ENCODE data around the gene GIT1.

GIT1 gene

DNA sequence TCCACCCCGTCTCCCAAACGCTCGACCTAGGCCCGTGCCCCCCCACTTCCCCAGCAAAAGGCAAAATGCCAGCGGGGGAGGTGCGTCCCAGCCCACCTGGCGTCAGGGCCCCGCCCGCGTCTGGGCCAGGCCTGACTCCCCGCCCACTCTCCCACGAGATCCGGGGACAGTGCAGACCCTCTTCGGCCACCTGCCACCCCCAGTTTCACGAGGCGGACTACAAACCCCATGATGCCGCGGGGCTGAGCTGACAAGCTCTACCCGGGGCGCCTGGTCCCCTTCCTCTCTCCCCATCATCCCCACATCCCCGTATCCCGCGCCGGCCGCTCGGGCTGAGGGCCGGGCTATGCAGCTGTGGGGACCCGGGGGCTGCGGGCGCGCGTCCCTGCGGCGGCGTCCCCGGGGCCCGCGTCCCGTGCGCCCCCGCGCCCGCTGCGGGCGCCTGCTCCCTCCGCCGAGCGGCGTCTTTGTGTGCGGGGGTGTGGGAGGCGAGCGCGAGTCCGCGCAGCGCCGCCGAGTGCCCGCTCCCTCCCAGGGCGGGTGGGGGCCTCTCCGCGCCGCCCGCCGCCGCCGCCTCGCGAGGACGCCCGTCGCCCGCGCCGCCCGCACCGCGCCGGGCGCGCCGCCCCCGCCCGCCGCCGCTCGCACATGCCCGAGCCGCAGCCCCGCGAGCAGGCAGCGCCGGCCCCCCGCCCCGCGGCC, 3.6 kb upstream of the GIT1 start, which contains the start of gene ANKRD13B:
ANKRD13B (plus strand) TSS at position 283 of the 702 bp plus-strand sequence. CDS start 490 bp downstream, outside the sequence.
- Histone ChIP-seq H3K36me3 (ENCODE audit: low read length) (no peaks in the 10 kb centered on the region), H3K4me2 (ENCODE audit: low read depth, low read length, poor library complexity, severe bottlenecking) (peak within 1 kb of the TSS; percentile 93), H3K27ac (ENCODE audit: low read depth, low read length) (peak within 1 kb of the TSS; percentile 78), H3K79me2 (ENCODE audit: insufficient read depth, low read length) (peaks cover 10% of the 10 kb centered on the region), H3K9me2 (replicated peaks; ENCODE audit: insufficient read depth, low read length) (no peaks in the 10 kb centered on the region), H3K9me3 (ENCODE audit: insufficient read depth, low read length) (no peaks in the 10 kb centered on the region), H3K9ac (ENCODE audit: low read length) (peak within 1 kb of the TSS; percentile 88), H3F3A (ENCODE audit: insufficient read depth) (peaks cover 27% of the 10 kb centered on the region), H4K20me1 (ENCODE audit: low read depth, low read length) (no peaks in the 10 kb centered on the region; the same call in 1 of the 2 replicates), H2AFZ (ENCODE audit: low read depth, low read length, severe bottlenecking) (peak within 1 kb of the TSS; percentile 86), H3K4me3 (ENCODE audit: insufficient read depth, low read length, poor library complexity, severe bottlenecking) (peak within 1 kb of the TSS; percentile 72), H3K27me3 (ENCODE audit: low read length) (no peaks in the 10 kb centered on the region)
- no peak for TF ChIP-seq EZH2phosphoT487 (conservative IDR thresholded peaks at IDR 0.05; ENCODE audit: low read length)
- TF ChIP-seq, protein P1, sequence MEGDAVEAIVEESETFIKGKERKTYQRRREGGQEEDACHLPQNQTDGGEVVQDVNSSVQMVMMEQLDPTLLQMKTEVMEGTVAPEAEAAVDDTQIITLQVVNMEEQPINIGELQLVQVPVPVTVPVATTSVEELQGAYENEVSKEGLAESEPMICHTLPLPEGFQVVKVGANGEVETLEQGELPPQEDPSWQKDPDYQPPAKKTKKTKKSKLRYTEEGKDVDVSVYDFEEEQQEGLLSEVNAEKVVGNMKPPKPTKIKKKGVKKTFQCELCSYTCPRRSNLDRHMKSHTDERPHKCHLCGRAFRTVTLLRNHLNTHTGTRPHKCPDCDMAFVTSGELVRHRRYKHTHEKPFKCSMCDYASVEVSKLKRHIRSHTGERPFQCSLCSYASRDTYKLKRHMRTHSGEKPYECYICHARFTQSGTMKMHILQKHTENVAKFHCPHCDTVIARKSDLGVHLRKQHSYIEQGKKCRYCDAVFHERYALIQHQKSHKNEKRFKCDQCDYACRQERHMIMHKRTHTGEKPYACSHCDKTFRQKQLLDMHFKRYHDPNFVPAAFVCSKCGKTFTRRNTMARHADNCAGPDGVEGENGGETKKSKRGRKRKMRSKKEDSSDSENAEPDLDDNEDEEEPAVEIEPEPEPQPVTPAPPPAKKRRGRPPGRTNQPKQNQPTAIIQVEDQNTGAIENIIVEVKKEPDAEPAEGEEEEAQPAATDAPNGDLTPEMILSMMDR (IDR thresholded peaks at IDR 0.05; ENCODE audit: insufficient read depth, low read length, poor library complexity, severe bottlenecking): no peak

DNA sequence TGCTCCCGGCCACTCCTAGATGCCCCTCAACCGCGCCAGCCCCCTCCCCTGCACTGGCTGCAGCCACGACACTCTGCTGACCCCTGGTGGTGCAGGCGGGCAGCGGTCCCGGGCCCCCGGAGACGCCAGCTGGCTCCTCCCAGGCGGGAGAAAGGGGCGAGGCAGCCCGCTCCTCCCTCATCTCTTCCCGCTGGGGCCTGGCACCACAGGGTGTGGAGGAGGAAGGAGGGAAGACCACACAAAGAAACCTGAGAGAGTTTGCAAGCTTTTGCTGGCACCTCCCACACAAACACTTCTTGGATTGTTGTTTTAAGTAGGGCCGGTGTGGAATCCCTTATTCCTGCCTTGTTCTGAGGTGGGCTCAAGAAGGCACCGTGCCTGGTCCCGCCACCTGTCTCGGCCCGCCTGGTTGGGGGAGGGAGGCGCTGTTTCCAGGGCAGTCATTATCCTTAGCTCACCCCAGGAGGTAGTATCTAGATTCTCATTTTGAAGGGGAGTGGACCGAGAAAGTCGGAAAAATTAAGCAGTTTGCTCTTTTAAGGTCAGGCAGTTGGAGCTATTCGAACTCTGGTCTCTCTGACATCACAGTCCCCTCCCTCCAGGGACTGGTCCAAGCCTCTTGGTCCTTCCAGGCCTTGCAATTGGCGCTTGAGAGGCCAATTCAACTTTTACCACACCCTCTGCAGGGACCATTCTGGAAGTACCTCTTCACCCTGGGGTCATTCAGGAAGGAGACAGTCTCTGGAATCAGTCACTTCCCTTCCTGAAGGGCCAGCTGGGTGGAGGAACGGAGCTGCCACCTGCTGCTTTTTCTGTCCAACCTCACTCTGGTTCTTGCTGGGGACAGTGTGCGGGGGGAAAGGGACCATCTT, 2.5 kb upstream of the GIT1 start:
- peak overlapping the region; percentile 78 for H3K27ac ChIP-seq (ENCODE audit: low read depth, low read length)

DNA sequence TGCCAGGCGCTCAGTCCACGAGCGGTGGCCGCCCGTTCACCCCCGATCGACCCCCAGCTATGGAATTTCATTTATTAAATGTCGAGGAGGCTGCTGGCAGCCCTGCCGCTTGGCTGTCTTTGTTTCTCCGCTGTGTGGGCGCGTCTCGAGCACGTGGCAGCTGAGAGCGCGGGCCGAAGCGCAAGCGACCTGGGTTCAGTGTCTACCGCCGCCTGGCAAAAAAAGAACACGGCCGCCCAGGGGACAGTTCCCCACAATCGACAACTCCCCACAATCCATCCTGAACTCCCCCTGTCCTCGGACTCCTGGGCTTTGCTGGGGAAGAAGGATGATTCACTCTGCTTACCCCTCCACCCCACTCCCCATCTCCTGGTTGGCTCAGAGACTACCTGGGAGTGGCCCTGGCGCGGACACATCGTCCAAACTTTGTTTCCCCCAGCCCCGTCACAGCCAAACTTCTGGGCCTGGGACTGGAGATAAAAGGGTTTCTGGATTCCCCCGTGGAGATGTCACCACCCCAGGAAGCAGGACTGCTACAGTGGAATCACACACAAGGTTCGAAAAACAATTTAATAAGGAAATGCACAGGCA, 1.8 kb upstream of the GIT1 start:
- Histone ChIP-seq H3K9ac (ENCODE audit: low read length) (peak overlapping the region; percentile 88), H3F3A (ENCODE audit: insufficient read depth) (peaks cover 27% of the 10 kb centered on the region), H3K4me3 (ENCODE audit: insufficient read depth, low read length, poor library complexity, severe bottlenecking) (peak overlapping the region; percentile 23), H4K20me1 (ENCODE audit: low read depth, low read length) (no peaks in the 10 kb centered on the region; the same call in 1 of the 2 replicates), H3K27me3 (ENCODE audit: low read length) (no peaks in the 10 kb centered on the region), H3K79me2 (ENCODE audit: insufficient read depth, low read length) (peaks cover 28% of the 10 kb centered on the region), H3K9me2 (replicated peaks; ENCODE audit: insufficient read depth, low read length) (no peaks in the 10 kb centered on the region), H3K36me3 (ENCODE audit: low read length) (no peaks in the 10 kb centered on the region), H3K9me3 (ENCODE audit: insufficient read depth, low read length) (no peaks in the 10 kb centered on the region), H3K27ac (ENCODE audit: low read depth, low read length) (peak overlapping the region; percentile 78), H3K4me2 (ENCODE audit: low read depth, low read length, poor library complexity, severe bottlenecking) (peak overlapping the region; percentile 93), H2AFZ (ENCODE audit: low read depth, low read length, severe bottlenecking) (peak overlapping the region; percentile 86)
- no peak for TF ChIP-seq EZH2phosphoT487 (conservative IDR thresholded peaks at IDR 0.05; ENCODE audit: low read length)
- TF ChIP-seq, protein P1 (IDR thresholded peaks at IDR 0.05; ENCODE audit: insufficient read depth, low read length, poor library complexity, severe bottlenecking): no peak

More for the DNA sequence above, 2.5 kb upstream of the GIT1 start:
- TF ChIP-seq EZH2phosphoT487 (conservative IDR thresholded peaks at IDR 0.05; ENCODE audit: low read length): no peak
- TF ChIP-seq, protein P1 (IDR thresholded peaks at IDR 0.05; ENCODE audit: insufficient read depth, low read length, poor library complexity, severe bottlenecking): peak; percentile 96
- Histone ChIP-seq H4K20me1 (ENCODE audit: low read depth, low read length) (no peaks in the 10 kb centered on the region; the same call in 1 of the 2 replicates), H3K27me3 (ENCODE audit: low read length) (no peaks in the 10 kb centered on the region), H3K9me2 (replicated peaks; ENCODE audit: insufficient read depth, low read length) (no peaks in the 10 kb centered on the region), H3K36me3 (ENCODE audit: low read length) (no peaks in the 10 kb centered on the region), H3K4me2 (ENCODE audit: low read depth, low read length, poor library complexity, severe bottlenecking) (peak overlapping the region; percentile 93), H3K9me3 (ENCODE audit: insufficient read depth, low read length) (no peaks in the 10 kb centered on the region), H3K9ac (ENCODE audit: low read length) (peak overlapping the region; percentile 88), H3K4me3 (ENCODE audit: insufficient read depth, low read length, poor library complexity, severe bottlenecking) (peak overlapping the region; percentile 23), H3K79me2 (ENCODE audit: insufficient read depth, low read length) (peaks cover 20% of the 10 kb centered on the region), H2AFZ (ENCODE audit: low read depth, low read length, severe bottlenecking) (peak overlapping the region; percentile 86), H3F3A (ENCODE audit: insufficient read depth) (peaks cover 27% of the 10 kb centered on the region)
